Endothelial cell of umbilical vein (primary cell): ENCODE measurements around the gene STC2. TPM values are rescaled to one million over a fixed set of nuclear protein-coding genes. Genes with fewer than 3 reads are reported as not detected.

Experiments
- BruUV-seq: library from RNA; stranded (reverse); fragments of 400-500 nt; replicated peaks from 2 replicates; lab custom pipeline; 2021; lab: Mats Ljungman, UMichigan
- CTCF ChIA-PET: fragments of 300-600, 350-600 bp; sonication (Branson Sonifier 250); formaldehyde crosslinking; loops from one replicate; lab custom pipeline; 2021; ENCODE audit warnings: antibody characterized with exemption, inconsistent platforms; lab: Charles Lee
- POLR2A ChIA-PET: fragments of 300-600, 350-600 bp; sonication (Branson Sonifier 250); formaldehyde crosslinking; loops from one replicate; lab custom pipeline; 2021; ENCODE audit warnings: antibody characterized with exemption, inconsistent platforms; lab: Charles Lee
- DNase-seq: peaks from one replicate; pipeline ENCODE4 v3.0.0-alpha.2; 2011; ENCODE audit warnings: low read depth, low spot score
- FAIRE-seq: peaks from 2 replicates; lab custom pipeline; 2011; peaks lifted over from hg19 to GRCh38; lab: Jason Lieb, UNC
- H2AFZ ChIP-seq: 2 replicates; pipeline ENCODE4 v1.6.0; 2012; ENCODE audit warnings: low read depth, low read length, control low read depth, inconsistent platforms
- H3K27ac ChIP-seq: 2 replicates; pipeline ENCODE4 v1.5.1; 2011; ENCODE audit warnings: low read depth, mild to moderate bottlenecking, control low read depth, low read length, moderate library complexity; ENCODE audit not compliant: insufficient read depth
- H3K27me3 ChIP-seq, 2 experiments: 2 replicates each; pipeline versions ENCODE4 v1.6.0 to v1.6.1; 2011; ENCODE audit warnings: low read length in 2 of 2, mixed read lengths in 1 of 2; ENCODE audit not compliant: control insufficient read depth in 2 of 2, insufficient read depth in 2 of 2
- H3K36me3 ChIP-seq, 2 experiments: 2 replicates in 1 of 2; 3 replicates in 1 of 2; pipeline ENCODE4 v1.5.1; 2011; ENCODE audit warnings: low read length in 2 of 2, mild to moderate bottlenecking in 1 of 2, moderate library complexity in 1 of 2; ENCODE audit not compliant: control insufficient read depth in 2 of 2, insufficient read depth in 2 of 2; ENCODE audit errors: extremely low read depth in 1 of 2
- H3K4me1 ChIP-seq: 3 replicates; pipeline ENCODE4 v1.5.1; 2011; ENCODE audit warnings: mild to moderate bottlenecking, low read length; ENCODE audit not compliant: control insufficient read depth, insufficient read depth; ENCODE audit errors: extremely low read depth
- H3K4me2 ChIP-seq: 2 replicates; pipeline ENCODE4 v1.6.1; 2011; ENCODE audit warnings: low read length, control low read depth, mixed read lengths; ENCODE audit not compliant: insufficient read depth
- H3K4me3 ChIP-seq, 3 experiments: fragments of 200-600 bp in 1 of 3; sonication (generic), shearing (Covaris generic) in 1 of 3; replicated peaks in 1 of 3; 2 replicates each; pipeline ENCODE4 v1.5.1; 2011 to 2016; ENCODE audit warnings: control low read depth in 3 of 3, low read length in 3 of 3, mild to moderate bottlenecking in 2 of 3, inconsistent platforms in 1 of 3, low read depth in 1 of 3, moderate library complexity in 1 of 3; ENCODE audit not compliant: insufficient read depth in 1 of 3
- H3K79me2 ChIP-seq: 2 replicates; pipeline ENCODE4 v1.6.0; 2012; ENCODE audit warnings: low read length, inconsistent platforms; ENCODE audit not compliant: control insufficient read depth, insufficient read depth
- H3K9ac ChIP-seq: replicated peaks from 2 replicates; pipeline ENCODE3; 2011; ENCODE audit warnings: low read length, control low read depth; ENCODE audit not compliant: insufficient read depth; ENCODE audit errors: extremely low read depth
- H3K9me1 ChIP-seq: replicated peaks from 3 replicates; pipeline ENCODE4 v1.6.0; 2011; ENCODE audit warnings: mild to moderate bottlenecking, low read length; ENCODE audit not compliant: control insufficient read depth, insufficient read depth; ENCODE audit errors: extremely low read depth
- H3K9me3 ChIP-seq: replicated peaks from 2 replicates; pipeline ENCODE4 v1.5.1; 2012; ENCODE audit warnings: low read length, inconsistent platforms; ENCODE audit not compliant: control insufficient read depth, insufficient read depth
- H4K20me1 ChIP-seq: replicated peaks from 2 replicates; pipeline ENCODE3; 2011; ENCODE audit warnings: mild to moderate bottlenecking, low read length; ENCODE audit not compliant: control insufficient read depth, insufficient read depth; ENCODE audit errors: extremely low read depth
- CTCF ChIP-seq, 2 donors: IDR thresholded peaks; 1 replicate in 1 of 2; 2 replicates in 1 of 2; pipeline ENCODE4 v1.5.1; 2011; ENCODE audit warnings: low read length in 2 of 2, mild to moderate bottlenecking in 2 of 2, moderate library complexity in 2 of 2, control low read depth in 1 of 2, inconsistent platforms in 1 of 2, low read depth in 1 of 2; ENCODE audit not compliant: insufficient read depth in 1 of 2; ENCODE audit errors: extremely low read depth in 1 of 2
- EZH2 ChIP-seq: IDR thresholded peaks from 2 replicates; pipeline ENCODE4 v1.6.1; 2012; ENCODE audit warnings: borderline replicate concordance, low read depth, mild to moderate bottlenecking, moderate library complexity, low read length, inconsistent platforms; ENCODE audit not compliant: severe bottlenecking
- FOS ChIP-seq: IDR thresholded peaks from 2 replicates; pipeline ENCODE4 v1.6.1; 2011; ENCODE audit warnings: mild to moderate bottlenecking, low read length, moderate library complexity, borderline replicate concordance; ENCODE audit not compliant: insufficient read depth
- GATA2 ChIP-seq: IDR thresholded peaks from 2 replicates; pipeline ENCODE4 v1.7.0; 2011; ENCODE audit warnings: low read depth, mild to moderate bottlenecking, moderate library complexity, mixed read lengths, low read length; ENCODE audit not compliant: insufficient read length, insufficient read depth
- MAX ChIP-seq: IDR thresholded peaks from 2 replicates; pipeline ENCODE4 v1.6.1; 2011; ENCODE audit not compliant: insufficient read depth, insufficient read length
- MYC ChIP-seq: IDR thresholded peaks from one replicate; pipeline ENCODE4 v1.6.1; 2011; ENCODE audit warnings: mild to moderate bottlenecking, low read depth, low read length
- POLR2A ChIP-seq: IDR thresholded peaks from 2 replicates; pipeline ENCODE4 v1.6.1; 2012; ENCODE audit warnings: low read depth, mild to moderate bottlenecking, control low read depth, low read length
- dilution Hi-C: fragments of 300-500 bp; cut with MboI; formaldehyde crosslinking; loops from one replicate; pipeline ENCODE4 v1.15.0; 2019; ENCODE audit warnings: low sequenced_read_pairs; ENCODE audit not compliant: extremely low pct_ligation_motif_present
- intact Hi-C: fragments of 100-400 bp; cut with micrococcal nuclease; formaldehyde crosslinking; loops from one replicate; pipeline ENCODE4 v1.10.0; 2022
- polyA plus RNA-seq, 4 experiments: library from polyadenylated mRNA; depleted of rRNA in 3 of 4; stranded (reverse) in 3 of 4; unstranded in 1 of 4; fragments of >200 nt; gene quantifications; 2 replicates each; pipeline versions ENCODE4 v1.2.1 to v1.2.3, GENCODE V29; 2011 to 2012; ENCODE audit warnings: missing spikeins in 1 of 4
- total RNA-seq: library from RNA; stranded (reverse); gene quantifications from 2 replicates; pipeline ENCODE4 v1.2.3, GENCODE V29; 2021

The STC2 gene
- total and polyA plus RNA-seq, 2 donors (not counting 3 experiments of a cell fraction or from before 2014, with no cell fraction given) = 19.0 to 26.9 TPM

- no peaks in the 10 kb centered on the region for H3K79me2 ChIP-seq
- H3K27ac ChIP-seq = no peak overlapping the region
- H3K4me2 ChIP-seq = no peak overlapping the region
- CTCF ChIA-PET = no interaction called here
- no peaks in the 10 kb centered on the region for H3K4me1 ChIP-seq
- no peaks in the 10 kb centered on the region for H3K9me3 ChIP-seq
- DNase-seq = no peak
- BruUV-seq = no TSS peak
- H3K36me3 ChIP-seq = no peaks in the 10 kb centered on the region
- FAIRE-seq = no peak
- H3K27me3 ChIP-seq = no peaks in the 10 kb centered on the region
- no peaks in the 10 kb centered on the region for H3K9me1 ChIP-seq
- no peak overlapping the region for H3K9ac ChIP-seq
- H4K20me1 ChIP-seq = no peaks in the 10 kb centered on the region
- POLR2A ChIA-PET = no interaction called here
- dilution Hi-C loops = no loop called here
- no peak overlapping the region for H3K4me3 ChIP-seq
- H2AFZ ChIP-seq = no peak overlapping the region
- intact Hi-C loops = no loop called here
- no peak for TF ChIP-seq FOS
- no peak for TF ChIP-seq MAX
- no peak for TF ChIP-seq MYC
- no peak for TF ChIP-seq GATA2
- no peak for TF ChIP-seq EZH2
- TF ChIP-seq CTCF (IDR thresholded peaks at IDR 0.05; ENCODE audit: extremely low read depth in 1 of 2, insufficient read depth in 1 of 2, low read depth in 1 of 2, low read length in 2 of 2) = no peak
- TF ChIP-seq POLR2A = no peak
Observed at GRCh38 chr5:173307695-173308094, 20.5 kb downstream of the STC2 start.
